IgD-negative memory B cell (primary cell): ENCODE results near the gene UBE2E2. TPM values are rescaled to one million over a fixed set of nuclear protein-coding genes. Genes with fewer than 3 reads are reported as not detected.

Experiments used
- H3K27ac Mint-ChIP-seq, 3 donors: one replicate each; pipeline ENCODE4 v1.8.0; 2020 to 2022; ENCODE audit warnings: mild to moderate bottlenecking in 3 of 3, mixed read lengths in 3 of 3, moderate library complexity in 1 of 3
- H3K27me3 Mint-ChIP-seq: one replicate; pipeline ENCODE4 v1.8.0; 2021; ENCODE audit warnings: mixed read lengths
- H3K36me3 Mint-ChIP-seq: one replicate; pipeline ENCODE4 v1.8.0; 2020; ENCODE audit warnings: mild to moderate bottlenecking, mixed read lengths
- H3K4me1 Mint-ChIP-seq, 3 donors: one replicate each; pipeline ENCODE4 v1.8.0; 2020 to 2022; ENCODE audit warnings: mixed read lengths in 3 of 3, mild to moderate bottlenecking in 1 of 3
- H3K4me3 Mint-ChIP-seq, 4 donors: one replicate each; pipeline ENCODE4 v1.8.0; 2020 to 2022; ENCODE audit warnings: mild to moderate bottlenecking in 4 of 4, mixed read lengths in 4 of 4, moderate library complexity in 3 of 4
- H3K9me3 Mint-ChIP-seq, 3 donors: one replicate each; pipeline ENCODE4 v1.8.0; 2020 to 2021; ENCODE audit warnings: mixed read lengths in 3 of 3, mild to moderate bottlenecking in 1 of 3
- polyA plus RNA-seq: library from polyadenylated mRNA; unstranded; fragments of 300-500 nt; fragmentation: Illumina TruSeq; gene quantifications from one replicate; pipeline ENCODE4 v1.2.3, GENCODE V29; 2021

UBE2E2 gene
- polyA plus RNA-seq, 1 donor from 2014 or later = 59.8 TPM

DNA sequence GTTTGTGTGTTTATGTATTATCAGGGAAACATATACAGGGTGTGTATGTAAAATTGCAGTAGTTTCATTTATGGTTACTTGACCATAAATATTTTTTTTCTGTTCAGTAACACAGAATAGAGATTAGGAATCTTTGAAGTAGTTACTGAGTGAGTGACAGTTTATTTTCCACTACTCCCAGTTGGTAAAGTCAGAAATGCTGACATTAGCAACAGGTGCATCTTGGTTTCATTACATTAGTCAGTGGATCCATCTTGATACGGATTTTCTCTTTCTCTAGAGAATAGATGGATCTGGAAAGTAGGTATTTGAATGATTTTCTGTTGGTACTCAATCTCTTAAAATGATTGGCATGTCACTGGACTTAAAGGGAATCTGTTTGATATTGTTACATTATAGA is 6.0 kb downstream of the UBE2E2 start:
- Mint-ChIP-seq H3K27ac (peak overlapping the region in 1 of 3 donors; percentile 88), H3K4me1 (peaks cover 26 to 46% (median 38%) of the 10 kb centered on the region in 3 donors), H3K36me3 (peaks cover 1% of the 10 kb centered on the region), H3K27me3 (no peaks in the 10 kb centered on the region), H3K4me3 (no peak overlapping the region), H3K9me3 (no peaks in the 10 kb centered on the region)

DNA sequence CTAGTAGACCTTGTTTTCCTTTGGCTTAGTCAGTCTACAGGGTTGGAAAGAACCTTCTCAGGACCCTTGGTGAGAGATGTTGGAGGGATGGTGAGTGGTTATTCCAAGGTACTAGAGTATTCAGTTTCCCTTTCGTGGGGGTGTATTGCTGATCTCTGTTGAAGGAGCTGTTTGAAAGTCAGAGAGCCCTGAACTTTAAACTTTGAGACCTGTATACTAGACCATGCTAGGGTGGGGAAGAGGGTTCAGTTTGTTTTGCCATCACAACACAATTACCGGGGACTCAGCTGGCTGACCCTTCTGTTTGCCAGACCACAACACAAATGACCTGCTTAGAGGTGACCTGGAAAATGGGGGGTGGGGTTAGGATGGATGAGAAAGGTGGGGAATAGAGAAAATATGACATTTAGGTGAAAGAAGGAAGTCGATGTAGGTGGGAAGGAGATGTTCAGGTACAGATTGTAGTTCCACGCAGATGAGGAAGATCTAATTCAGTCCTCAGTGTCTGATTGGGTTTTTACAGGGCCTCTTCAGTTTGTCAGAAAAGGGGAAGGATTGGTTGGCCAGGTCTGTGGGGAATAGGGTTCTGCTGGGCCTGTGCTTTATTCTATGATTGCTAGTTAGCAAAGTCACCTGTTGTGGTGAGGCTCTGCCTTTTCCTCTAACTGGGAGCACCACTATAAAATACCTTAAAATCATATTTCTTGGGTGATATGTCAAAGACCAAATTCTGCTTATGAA is 6.8 kb downstream of the UBE2E2 start:
- no peaks in the 10 kb centered on the region for H3K27me3 Mint-ChIP-seq
- no peaks in the 10 kb centered on the region for H3K9me3 Mint-ChIP-seq
- H3K36me3 Mint-ChIP-seq = peaks cover 1% of the 10 kb centered on the region
- peak overlapping the region; percentile 32 to 88 (median 75) for H3K27ac Mint-ChIP-seq
- peaks cover 24 to 41% (median 33%) of the 10 kb centered on the region in 3 donors for H3K4me1 Mint-ChIP-seq
- H3K4me3 Mint-ChIP-seq = peak overlapping the region in 3 of 4 donors; percentile 13 to 56 (median 27)

DNA sequence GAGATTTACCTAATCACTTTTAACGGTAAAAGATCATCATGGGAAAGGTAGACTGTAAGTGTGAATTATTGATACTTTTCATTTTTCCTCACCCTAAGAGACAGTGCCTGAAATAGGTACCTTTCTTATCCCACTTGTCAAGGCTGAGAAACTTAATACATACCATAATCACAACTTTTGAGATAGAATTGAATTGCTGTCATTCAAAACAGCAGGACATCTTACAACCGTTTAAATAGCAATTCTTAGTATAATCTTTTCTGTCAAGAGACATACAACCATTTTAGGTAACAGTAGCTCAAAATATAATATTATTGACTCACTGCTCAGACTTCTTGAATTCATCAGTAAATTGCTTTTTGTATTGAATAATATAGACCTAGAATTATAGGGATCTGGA is 10.7 kb downstream of the UBE2E2 start:
- Mint-ChIP-seq H3K4me3 (no peak overlapping the region), H3K9me3 (no peaks in the 10 kb centered on the region), H3K27ac (no peak overlapping the region), H3K27me3 (no peaks in the 10 kb centered on the region), H3K4me1 (peaks cover 23 to 36% (median 26%) of the 10 kb centered on the region in 3 donors), H3K36me3 (peaks cover 5% of the 10 kb centered on the region)

DNA sequence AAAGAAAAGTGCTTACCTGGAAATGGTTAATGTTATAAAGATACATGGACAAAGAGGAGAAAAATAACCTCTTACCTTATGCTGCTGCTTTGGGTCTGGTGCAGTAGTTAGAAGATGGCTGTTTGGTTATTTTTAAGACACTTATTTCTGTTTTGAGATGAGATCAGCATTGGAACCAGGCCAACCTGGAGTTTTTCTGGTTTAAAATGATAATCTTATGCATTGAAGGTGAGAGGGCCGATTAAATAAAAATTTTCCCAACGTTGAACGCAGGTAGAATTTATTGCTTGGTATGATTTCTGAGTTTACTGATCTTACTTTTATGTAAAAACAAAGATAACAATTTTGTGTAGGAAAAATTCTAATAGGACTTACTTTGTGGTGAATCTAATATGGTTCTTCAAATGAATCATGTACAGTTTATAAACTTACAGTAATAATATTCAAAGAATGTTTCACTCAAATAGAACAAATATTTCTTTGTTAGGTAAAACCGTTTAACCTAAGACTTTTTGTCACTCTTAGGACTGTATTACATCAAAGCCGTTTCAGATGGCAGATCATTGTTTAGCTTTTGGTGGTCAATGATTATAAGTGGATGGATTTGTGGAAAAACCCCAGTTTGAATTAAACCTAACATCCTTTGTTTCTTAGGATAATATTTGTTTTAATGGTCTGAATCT is 14.9 kb downstream of the UBE2E2 start:
- peaks cover 32 to 50% (median 36%) of the 10 kb centered on the region in 3 donors for H3K4me1 Mint-ChIP-seq
- H3K4me3 Mint-ChIP-seq = no peak overlapping the region
- H3K9me3 Mint-ChIP-seq = peaks cover 0 to 3% (median 0%) of the 10 kb centered on the region in 3 donors
- no peak overlapping the region for H3K27ac Mint-ChIP-seq
- H3K27me3 Mint-ChIP-seq = no peaks in the 10 kb centered on the region
- peaks cover 6% of the 10 kb centered on the region for H3K36me3 Mint-ChIP-seq

DNA sequence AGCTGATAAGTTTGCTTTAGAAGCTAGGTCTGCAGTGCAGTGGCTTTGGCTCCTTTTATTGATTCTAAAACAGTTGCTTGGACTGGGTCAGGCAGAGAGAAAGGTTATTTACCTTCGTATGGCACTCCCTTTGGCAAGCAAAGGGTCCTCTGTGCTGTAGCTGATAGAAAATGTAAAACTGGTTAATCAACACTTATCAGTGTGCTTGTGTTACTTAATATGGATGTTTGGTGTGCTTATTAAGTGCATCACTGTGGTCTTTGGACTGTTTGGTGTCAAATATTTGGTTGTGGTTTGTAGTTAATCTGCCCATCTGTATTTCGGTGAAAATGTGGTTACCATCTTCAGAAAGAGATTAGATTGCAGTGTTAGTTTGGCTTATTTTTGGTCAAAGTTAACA is 16.0 kb downstream of the UBE2E2 start:
- Mint-ChIP-seq H3K9me3 (peaks cover 0 to 3% (median 0%) of the 10 kb centered on the region in 3 donors), H3K27ac (peak overlapping the region in 2 of 3 donors; percentile 32 to 62), H3K4me3 (peak overlapping the region in 1 of 4 donors; percentile 2), H3K36me3 (peaks cover 6% of the 10 kb centered on the region), H3K27me3 (no peaks in the 10 kb centered on the region), H3K4me1 (peaks cover 36 to 50% (median 39%) of the 10 kb centered on the region in 3 donors)

DNA sequence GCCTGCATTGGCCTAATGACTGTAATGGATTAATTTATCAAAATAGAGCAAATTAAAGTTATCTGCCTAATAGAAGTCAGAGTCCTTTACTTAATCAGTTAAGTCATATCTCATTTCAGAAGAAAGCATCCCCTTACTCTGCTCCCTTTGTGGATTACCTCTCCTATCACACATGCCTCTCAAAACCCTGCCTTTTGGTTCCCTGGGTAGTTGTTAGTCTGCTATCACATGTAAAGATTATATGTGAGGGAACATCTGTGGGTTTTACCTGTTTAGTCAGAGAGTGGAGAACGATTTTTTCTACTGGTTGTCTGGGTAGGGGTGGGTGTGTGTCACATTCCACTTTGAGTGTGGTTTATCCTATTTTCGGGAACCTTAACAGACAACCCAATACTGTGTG is 16.4 kb downstream of the UBE2E2 start:
- H3K27me3 Mint-ChIP-seq = no peaks in the 10 kb centered on the region
- H3K27ac Mint-ChIP-seq = peak overlapping the region in 2 of 3 donors; percentile 32 to 62
- H3K36me3 Mint-ChIP-seq = peaks cover 6% of the 10 kb centered on the region
- peaks cover 37 to 52% (median 42%) of the 10 kb centered on the region in 3 donors for H3K4me1 Mint-ChIP-seq
- peak overlapping the region in 2 of 4 donors; percentile 5 to 82 for H3K4me3 Mint-ChIP-seq
- peaks cover 0 to 3% (median 0%) of the 10 kb centered on the region in 3 donors for H3K9me3 Mint-ChIP-seq

DNA sequence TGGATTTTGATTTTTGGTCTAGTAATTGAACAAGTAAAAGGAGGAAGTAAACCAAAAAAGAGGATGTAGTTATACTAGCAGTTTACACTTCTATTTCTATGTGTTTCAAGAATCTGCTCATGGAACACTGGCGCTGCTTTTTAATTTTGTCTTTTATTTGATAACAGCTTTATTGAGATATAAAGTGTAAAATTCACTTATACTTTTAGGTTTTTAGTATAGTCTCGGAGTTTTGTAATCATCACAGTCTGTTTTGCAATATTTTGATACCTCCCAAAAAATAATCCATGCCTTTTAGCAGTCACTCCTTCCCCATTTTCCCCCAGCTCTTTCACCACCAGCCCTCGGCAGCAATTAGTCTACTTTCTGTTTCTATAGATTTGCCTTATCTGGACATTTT is 18.0 kb downstream of the UBE2E2 start:
- no peaks in the 10 kb centered on the region for H3K27me3 Mint-ChIP-seq
- peak overlapping the region; percentile 27 to 47 (median 45) for H3K27ac Mint-ChIP-seq
- peaks cover 41 to 50% (median 43%) of the 10 kb centered on the region in 3 donors for H3K4me1 Mint-ChIP-seq

DNA sequence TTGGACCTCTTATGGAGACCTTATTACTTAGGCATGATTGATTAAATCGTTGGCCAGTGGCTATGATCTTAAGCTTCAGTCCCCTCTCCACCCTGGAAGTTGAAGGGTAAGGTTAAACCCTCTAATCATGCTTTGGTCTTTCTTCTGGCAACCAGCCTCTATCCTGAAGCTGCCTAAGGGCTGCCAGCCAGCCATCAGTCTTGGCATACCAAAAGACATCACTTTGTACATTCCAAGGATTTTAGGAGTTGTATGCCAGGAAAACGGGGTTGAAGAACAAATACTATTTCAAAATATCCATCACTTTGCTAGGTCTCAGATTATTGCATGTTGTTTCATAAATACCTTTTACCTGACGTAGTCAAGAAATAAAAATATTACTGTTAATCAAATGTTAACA is 28.9 kb downstream of the UBE2E2 start:
- peaks cover 8% of the 10 kb centered on the region for H3K36me3 Mint-ChIP-seq
- no peaks in the 10 kb centered on the region for H3K27me3 Mint-ChIP-seq
- no peaks in the 10 kb centered on the region for H3K9me3 Mint-ChIP-seq
- H3K27ac Mint-ChIP-seq = no peak overlapping the region
- peaks cover 18 to 34% (median 18%) of the 10 kb centered on the region in 3 donors for H3K4me1 Mint-ChIP-seq
- H3K4me3 Mint-ChIP-seq = no peak overlapping the region

More for the DNA sequence above, 18.0 kb downstream of the UBE2E2 start:
- Mint-ChIP-seq H3K9me3 (peaks cover 0 to 3% (median 0%) of the 10 kb centered on the region in 3 donors), H3K36me3 (peaks cover 6% of the 10 kb centered on the region), H3K4me3 (peak overlapping the region; percentile 71 to 92 (median 86))

DNA sequence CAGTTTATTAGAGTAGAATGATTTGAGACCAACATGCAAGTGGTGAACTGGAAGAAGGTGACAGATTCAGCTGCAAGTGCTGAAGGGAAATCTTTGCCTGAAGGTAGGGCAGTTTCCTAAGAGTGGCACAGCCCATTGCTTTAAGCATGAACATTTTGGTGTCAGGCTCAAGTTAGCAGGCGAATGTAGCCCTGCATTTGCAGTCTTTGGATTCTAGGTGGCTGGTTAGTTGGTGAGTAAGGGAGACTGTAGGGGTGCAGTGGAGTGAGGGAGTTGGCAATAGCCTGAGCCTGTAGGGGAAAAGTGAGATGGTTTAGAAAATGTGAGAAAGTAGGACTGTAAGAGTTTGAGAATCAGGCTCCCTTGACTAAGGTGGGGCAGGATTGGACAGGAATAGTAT is 29.7 kb downstream of the UBE2E2 start:
- peaks cover 6% of the 10 kb centered on the region for H3K36me3 Mint-ChIP-seq
- H3K9me3 Mint-ChIP-seq = no peaks in the 10 kb centered on the region
- no peaks in the 10 kb centered on the region for H3K27me3 Mint-ChIP-seq
- H3K27ac Mint-ChIP-seq = peak overlapping the region in 1 of 3 donors; percentile 27
- H3K4me3 Mint-ChIP-seq = no peak overlapping the region
- H3K4me1 Mint-ChIP-seq = peaks cover 15 to 32% (median 18%) of the 10 kb centered on the region in 3 donors

DNA sequence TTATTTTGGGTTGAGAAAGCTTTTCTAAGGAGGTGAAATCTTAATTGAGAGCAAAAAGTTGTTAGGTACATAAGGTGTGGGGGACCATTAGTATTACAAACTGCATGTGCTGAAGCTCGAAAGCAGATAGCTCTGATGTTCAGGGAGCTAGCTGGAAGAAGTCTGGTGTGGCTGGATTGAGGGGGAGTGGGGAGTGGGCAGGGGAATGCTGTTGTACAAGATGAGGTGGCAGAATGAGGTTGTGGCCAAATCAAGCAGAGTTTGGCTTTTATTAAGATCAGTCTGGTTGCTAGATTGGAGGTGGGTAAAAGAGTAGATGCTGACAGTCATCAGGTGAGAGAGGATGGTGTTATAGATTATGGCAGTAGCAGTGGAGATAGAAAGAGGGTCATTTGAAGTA is 32.1 kb downstream of the UBE2E2 start:
- no peaks in the 10 kb centered on the region for H3K9me3 Mint-ChIP-seq
- H3K27me3 Mint-ChIP-seq = no peaks in the 10 kb centered on the region
- H3K27ac Mint-ChIP-seq = no peak overlapping the region
- peaks cover 6% of the 10 kb centered on the region for H3K36me3 Mint-ChIP-seq
- H3K4me3 Mint-ChIP-seq = no peak overlapping the region
- peaks cover 31 to 42% (median 34%) of the 10 kb centered on the region in 3 donors for H3K4me1 Mint-ChIP-seq

DNA sequence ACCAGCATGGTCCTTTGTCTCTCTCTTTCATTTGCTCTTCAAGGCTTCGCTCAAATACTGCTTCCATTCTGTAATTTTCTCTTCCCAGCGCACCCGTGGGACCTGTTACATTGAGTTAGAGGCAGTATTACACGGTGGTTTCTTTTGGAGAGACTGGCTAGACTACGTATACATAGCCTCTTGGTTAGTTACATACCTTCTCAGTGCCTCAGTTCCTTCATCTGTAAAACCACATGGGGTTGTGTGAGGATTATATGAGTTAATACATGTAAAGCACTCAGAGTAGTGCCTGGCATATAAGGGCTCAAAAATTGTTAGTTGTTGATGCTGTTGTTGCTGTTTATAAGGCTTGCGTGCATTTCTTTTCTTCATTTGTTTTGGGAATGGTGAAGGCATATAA is 33.8 kb downstream of the UBE2E2 start:
- Mint-ChIP-seq H3K27ac (no peak overlapping the region), H3K4me3 (no peak overlapping the region), H3K36me3 (peaks cover 3% of the 10 kb centered on the region), H3K27me3 (no peaks in the 10 kb centered on the region), H3K9me3 (no peaks in the 10 kb centered on the region), H3K4me1 (peaks cover 34 to 45% (median 45%) of the 10 kb centered on the region in 3 donors)

DNA sequence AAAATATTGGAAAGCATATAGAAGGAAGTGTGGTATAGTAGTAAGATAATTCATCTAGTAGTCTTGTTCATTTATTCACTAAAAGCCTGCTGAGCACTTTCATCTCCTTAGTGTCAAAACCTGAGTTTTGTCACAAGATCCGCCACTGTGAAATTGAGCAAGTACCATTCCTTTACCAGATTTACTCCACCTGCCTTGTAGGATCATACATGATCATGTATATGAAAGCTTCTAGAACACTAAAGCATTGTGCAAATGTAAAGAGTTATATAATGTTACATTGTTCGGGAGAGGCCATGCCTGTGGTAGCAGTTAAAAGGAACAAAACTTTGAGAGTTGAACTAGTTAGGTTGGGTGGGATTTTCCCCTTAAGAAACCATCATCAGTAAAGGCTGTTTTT is 35.0 kb downstream of the UBE2E2 start:
- no peaks in the 10 kb centered on the region for H3K36me3 Mint-ChIP-seq
- H3K4me1 Mint-ChIP-seq = peaks cover 28 to 45% (median 43%) of the 10 kb centered on the region in 3 donors
- H3K27me3 Mint-ChIP-seq = no peaks in the 10 kb centered on the region

DNA sequence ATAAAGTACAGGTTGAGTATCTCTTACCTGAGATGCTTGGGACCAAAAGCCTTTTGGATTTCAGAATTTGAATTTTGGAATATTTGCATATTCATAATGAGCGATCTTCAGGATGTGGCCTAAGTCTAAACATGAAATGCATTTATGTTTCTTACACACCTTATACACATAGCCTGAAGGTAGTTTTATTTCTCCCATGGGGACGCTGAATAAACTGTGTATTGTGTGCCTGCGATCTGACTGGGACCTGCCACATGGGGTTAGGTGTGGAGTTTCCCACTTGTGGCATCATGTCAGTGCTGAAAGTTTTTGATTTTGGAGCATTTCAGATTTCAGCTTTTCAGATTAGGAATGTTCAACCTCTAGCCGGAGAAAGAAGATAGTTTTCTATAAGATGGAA is 35.5 kb downstream of the UBE2E2 start:
- H3K9me3 Mint-ChIP-seq = no peaks in the 10 kb centered on the region
- H3K4me1 Mint-ChIP-seq = peaks cover 30 to 47% (median 46%) of the 10 kb centered on the region in 3 donors
- H3K27me3 Mint-ChIP-seq = peaks cover 1% of the 10 kb centered on the region
- no peak overlapping the region for H3K27ac Mint-ChIP-seq
- no peak overlapping the region for H3K4me3 Mint-ChIP-seq
- H3K36me3 Mint-ChIP-seq = no peaks in the 10 kb centered on the region

More for the DNA sequence above, 35.0 kb downstream of the UBE2E2 start:
- H3K9me3 Mint-ChIP-seq = no peaks in the 10 kb centered on the region
- H3K4me3 Mint-ChIP-seq = no peak overlapping the region
- H3K27ac Mint-ChIP-seq = no peak overlapping the region

DNA sequence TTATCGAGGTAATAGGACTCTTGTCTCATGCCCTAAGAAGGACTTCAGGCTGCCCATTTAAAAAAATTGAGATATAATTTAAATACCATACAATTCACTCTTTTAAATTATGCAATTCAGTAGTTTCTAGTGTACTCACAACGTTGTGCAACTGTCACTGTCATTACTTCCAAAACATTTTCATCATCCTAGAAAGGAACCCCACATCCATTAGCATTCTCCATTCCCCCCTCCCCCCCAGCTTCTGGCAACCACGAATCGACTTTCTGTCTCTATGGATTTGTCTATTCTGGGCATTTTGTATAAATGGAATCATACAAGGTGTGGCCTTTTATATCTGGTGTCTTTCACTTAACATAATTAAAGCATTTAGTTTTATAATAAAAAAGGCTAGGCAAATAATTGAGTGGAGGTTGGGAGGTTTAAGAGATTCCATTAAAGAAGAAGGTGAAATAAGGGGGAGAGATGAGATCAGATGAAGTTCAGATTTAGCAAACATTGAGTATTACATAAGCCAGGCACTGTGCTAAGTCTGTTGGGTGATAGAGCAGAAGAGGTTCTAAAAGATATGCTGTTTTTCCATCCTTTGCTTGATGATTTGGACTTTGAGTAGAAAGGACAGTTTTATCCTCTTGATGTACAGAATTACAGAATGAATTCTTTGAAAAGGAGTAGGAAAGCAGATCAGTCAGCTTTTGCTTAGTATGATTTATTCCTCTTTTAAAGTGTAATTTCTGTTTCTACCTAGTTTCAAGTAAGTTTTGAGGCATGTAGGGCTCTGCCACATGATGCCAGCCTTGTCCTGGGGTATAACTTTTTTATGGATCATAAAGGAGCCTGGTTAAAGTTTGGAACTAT is 36.3 kb downstream of the UBE2E2 start:
- Mint-ChIP-seq H3K9me3 (no peaks in the 10 kb centered on the region), H3K4me1 (peaks cover 28 to 51% (median 44%) of the 10 kb centered on the region in 3 donors), H3K36me3 (no peaks in the 10 kb centered on the region), H3K4me3 (no peak overlapping the region), H3K27ac (no peak overlapping the region), H3K27me3 (peaks cover 1% of the 10 kb centered on the region)
